NCI-H510A treated with DMSO at 0.1 percent for 48 hours (cell line): Measurements from ENCODE around the gene SMOC1.

ENCODE experiments used
- DNase-seq: peaks from one replicate; lab custom pipeline; 2025; lab: John Stamatoyannopoulos, UW

SMOC1 gene

DNA sequence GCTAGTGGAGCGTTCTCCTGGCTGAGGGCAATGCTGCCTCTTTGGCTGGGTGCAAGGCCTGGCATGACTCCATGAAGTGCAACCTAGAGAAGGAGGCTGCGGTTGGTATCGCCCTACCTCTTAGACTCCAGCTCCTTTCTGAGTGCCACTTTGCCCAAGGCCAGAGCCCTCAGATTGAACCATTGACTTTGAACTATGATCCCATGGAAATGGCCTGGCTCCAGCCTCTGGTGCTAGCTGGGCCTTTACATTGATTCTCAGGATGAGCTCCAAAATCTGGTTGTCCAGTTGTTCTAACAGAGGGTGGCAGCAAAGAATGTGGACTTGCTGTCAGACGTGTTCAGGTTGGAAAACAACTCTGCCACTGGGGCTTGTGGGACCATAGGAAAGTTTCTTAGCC lies 16.1 kb upstream of the SMOC1 start:
- DNase-seq = no peak

DNA sequence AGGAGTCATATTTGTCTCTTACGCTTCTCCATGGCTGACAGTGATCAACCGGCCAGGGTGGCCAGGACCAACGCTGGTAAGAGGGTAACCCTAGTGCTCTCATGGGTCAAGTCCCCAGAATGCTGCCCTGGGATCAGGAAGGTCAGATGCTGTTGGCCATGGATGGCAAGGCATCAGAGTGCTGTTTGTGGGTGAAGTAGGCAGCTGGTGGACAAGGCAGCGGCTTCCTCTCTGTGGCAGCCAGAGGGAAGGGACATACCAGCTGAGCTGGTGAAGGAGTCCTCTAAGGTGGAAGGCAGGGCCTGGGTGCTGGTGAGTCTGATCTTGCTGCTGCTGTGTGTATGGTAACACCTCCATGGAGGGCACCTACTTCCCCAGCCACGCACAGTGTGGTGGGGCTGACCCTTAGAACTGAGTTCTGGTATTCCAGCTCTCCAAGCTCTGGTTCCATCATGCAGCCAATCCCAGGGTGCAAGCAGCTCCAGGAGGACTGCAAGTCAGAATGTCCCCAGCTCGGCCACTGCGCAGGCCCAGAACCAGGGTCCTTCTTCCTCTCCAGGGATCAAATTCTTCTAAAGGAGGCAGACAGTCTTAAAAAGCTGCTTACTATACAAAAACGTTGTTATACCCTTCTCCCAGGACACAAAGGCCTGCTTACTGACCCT lies 13.4 kb upstream of the SMOC1 start:
- no peak for DNase-seq

DNA sequence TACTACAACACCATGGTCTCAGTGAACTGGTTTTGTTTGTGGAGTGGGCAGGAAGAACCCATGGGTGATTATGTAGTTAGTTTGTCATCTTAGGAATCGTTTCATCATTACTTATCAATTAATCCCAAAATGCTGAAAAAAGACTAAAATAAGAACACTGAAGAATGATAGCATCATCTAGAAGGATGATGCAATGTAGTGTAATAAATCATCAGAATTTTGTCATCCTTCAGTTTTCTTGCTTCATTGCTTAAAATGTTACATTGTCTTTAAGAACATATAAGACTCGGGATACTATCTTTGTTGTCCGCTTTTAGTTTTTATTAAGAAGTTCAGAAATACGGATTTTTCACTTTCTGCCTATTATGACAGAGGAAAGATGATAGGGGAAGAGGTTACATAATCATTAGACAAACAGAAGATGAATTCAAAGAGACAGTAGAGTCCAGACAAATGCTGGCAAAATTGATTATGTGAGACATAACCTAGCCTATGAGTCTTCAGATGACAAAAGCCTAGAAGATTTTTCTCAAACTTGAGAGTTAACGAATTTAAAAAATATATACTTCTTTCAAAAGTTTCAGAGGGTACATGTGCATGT lies 10.8 kb upstream of the SMOC1 start:
- DNase-seq = no peak

DNA sequence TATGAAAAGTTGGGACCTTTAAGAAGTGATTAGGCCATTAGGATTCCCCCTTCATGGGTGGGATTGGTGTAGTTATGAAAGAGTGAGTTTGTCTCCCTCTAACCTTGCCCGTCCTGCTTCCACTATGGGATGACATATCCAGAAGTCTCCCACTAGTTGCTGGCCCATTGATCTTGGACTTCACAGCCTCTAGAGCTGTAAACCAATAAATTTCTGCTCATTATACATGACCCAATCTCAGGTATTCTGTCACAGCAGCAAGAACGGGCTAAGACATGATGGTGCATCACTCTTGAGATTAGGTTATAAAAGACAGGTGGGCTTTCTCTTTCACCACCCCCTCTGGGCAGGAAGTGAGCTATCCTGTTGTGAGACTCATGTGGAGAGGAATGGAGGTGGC lies 8.6 kb upstream of the SMOC1 start:
- no peak for DNase-seq

DNA sequence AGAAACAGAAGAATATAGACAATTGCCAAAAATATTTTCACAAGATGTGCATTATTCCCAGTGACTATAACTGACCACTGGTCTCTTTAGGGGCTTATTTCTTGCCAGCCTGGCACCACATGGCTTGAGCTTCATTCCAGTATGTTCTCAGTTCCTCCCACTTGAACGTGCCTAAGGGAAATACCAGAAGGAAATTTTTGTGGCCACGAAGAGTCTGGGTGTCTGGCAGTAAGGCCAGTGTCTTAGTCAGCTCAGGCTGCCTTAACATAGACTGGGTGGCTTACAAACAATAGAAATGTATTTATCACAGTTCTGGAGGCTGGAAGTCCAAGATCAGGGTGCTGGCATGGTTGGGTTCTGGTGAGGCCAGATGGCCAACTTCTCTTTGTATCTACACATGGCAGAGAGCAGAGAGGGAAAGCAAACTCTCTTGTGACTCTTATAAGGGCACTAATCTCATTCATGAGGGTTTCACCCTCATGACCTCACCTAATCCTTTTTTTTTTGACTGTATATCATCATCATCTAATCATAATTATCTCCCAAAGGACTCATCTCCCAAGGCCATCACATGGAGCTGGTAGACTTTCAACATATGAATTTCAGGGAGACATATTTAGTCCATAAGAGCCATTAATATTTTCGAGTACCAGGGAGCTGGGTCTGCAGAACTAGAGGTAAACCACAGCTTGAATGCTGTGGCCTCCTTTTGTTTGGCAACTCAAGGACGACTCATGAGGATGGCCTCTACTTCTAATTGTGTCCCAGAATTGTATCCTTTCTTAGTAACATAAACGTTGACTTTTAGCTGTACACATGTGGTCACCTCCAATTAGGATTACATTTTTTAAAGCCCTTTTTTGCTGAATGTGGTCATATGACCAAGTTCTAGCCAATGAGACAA lies 5.1 kb upstream of the SMOC1 start:
- DNase-seq = no peak

DNA sequence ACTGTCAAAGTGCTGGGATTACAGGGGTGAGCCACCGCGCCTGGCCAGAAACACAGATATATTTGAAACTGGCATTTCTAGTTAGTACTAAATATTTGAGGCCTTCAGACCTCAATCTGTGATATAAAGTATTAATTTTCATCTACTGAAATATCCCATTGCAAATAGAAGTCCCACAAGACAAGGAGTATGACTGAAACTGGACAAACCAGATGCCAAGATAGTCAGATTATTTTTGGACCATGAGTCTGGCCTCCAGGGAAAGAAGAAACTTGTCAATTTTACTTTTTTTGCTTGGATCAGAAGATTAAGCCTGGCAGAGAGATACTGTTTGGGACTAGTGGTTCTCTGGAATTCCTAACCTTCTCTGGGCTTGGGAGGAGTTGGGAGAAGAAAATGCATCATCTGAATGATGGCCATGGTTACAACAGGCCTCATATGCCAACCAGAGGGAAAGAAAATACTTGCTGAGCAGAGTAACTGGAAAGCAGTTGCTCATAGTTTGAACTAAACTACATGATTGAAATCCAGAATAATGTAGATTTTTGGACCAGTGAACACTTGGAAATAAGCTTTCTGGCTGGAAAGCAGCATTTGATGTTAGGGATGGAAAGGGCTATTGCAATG lies 2.9 kb upstream of the SMOC1 start:
- no peak for DNase-seq

DNA sequence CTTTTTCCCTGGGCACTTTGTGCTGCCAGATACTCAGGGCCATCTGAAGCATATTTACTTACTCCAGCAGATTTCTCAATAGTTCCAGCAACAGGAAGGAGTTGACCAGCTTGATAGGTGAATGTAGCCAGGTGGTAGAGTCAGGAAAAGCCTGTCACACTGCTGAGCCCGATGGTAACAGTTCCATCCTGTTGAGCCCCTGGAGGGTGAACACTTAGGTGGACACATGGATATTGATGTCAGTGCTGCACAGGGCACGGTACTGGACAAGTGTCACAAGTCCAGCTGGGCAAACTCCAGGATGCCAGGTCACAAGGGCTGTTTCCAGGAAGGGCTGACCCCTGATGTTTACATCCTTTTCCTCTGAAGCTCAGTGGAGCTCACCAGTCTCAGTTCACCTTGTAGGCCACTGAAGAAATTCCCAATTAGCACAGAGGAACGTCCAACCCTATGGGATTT lies 2.3 kb upstream of the SMOC1 start:
- DNase-seq = peak; percentile 58

DNA sequence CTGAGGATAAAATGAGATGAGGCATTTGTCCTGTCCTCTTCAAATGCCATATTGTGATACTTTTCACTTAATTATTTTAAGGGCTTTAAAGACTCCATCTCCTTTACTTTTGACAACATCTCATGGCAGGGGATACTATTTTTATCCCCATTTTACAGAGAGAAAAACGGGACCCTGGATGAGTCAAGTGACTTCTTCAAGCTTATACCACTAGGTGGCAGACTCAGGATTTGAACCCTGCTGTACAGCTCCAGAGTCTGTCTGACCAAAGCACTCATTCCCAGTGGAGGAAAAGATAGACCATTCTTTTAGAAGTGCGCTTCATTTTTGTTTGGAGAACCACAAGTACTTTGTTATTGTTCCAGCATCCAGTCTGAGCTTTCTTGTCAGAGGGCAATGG lies 1.7 kb upstream of the SMOC1 start:
- peak; percentile 57 for DNase-seq

DNA sequence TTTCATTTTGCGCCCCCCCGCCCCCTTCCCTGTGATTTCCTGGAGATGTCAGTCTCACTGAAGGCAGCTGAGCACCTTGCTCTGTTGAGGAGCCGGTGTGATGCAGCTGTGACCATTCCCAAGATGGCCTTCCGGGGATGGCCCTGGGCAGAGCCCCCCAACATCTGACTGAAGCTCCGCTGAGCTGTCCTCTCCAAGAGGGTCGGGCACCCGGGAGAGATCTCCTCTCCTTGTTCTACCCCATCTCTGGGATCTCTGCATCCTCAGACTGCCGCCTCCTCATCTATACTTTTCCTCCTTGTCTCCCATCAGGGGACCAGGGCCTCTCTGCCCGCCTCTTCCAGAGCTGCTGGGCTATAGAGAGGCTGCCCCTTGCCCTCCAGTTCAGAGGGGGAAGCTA lies 965 bp upstream of the SMOC1 start:
- DNase-seq = no peak

DNA sequence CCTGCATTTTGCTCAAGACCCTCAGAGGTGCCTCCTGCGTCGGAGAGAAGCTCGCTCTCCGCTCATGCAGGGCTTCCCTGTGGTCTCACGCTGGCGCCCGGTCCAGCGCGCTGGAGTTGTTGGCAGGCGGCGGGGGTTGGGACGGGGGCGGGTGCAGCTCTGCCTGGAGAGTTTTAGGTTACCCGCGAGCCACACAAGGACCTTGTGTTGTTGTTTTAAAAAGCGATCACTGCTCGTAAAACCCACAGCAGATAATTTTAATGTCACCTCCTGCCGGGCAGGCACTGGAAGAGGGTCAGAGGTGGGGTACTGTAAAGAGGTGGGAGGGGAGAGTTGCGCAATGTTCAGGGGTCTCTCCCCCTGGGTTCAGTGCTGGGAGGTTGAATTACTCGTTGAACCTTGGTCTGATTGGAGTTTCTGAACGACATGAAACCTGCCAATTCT lies 850 bp downstream of the SMOC1 start:
- DNase-seq = peak; percentile 7

DNA sequence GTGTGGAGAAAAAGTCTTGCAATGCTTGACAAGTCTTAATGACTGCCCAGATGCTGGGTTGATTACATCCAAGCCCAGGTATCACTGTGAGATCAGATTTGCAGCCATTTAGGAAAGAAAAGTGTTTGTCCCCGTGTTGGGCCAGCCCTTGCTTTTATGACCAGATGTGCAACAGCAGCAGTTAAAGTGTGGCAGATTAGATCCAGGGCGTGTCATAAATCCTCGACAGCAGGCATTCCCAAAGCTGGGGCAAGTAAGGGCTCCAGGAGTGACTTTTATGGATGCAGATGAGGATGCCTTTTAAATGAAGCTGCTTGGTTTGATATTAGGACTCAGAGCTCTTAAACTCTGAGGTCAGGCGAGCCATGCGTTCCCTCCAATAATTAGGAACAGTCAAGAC lies 1.7 kb downstream of the SMOC1 start:
- no peak for DNase-seq

DNA sequence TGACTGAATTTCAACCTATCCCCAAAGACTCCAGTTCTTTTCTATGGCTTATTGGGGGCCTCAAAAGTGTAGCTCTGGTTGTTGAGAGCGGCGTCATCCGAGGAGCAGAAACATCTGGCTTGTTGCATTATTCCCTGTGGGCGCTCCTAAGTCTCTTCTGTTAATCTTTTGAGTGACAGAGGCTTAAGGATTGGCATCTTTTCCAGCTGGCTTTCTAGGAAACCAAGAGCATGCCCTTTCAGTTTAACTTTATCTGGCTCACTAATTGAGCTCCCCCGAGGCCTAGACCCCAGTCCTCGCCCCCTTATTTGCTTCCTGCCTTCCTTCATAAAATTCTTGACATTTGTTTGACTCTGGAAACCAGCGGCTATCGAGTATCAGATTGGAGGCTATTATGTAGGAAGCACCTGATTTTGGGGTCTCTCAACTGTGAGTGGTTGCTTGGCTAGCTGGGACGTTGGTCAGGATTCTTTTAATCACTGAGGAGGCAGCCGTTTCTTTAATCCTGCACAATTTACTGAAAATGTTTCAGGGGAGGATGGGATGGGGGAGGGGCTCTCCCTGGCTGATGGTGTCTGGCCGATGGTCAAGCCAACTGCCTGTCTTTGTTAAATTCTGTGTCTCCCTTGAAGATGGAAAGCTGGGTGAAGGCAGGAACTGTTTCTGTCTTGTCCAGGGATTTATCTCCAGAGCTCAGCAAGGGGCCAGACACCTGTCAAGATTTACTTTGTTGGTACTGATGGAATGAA lies 3.1 kb downstream of the SMOC1 start:
- no peak for DNase-seq

DNA sequence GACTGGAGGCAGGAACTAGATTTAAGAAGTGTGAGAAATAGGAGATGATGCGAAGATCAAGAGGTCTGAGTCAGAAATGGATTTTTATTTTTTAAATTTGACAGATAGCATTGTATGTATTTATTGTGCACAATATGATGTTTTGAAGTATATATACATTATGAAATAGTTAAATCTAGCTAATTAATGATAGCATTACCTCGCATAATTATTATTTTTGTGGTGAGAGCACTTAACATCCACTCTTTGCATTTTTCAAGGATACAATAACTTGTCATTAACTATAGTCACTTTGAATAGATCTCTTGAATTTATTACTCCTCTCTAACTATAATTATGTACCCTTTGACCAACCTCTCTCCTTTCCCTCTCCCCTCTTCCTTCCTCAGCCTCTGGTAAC lies 3.7 kb downstream of the SMOC1 start:
- no peak for DNase-seq

DNA sequence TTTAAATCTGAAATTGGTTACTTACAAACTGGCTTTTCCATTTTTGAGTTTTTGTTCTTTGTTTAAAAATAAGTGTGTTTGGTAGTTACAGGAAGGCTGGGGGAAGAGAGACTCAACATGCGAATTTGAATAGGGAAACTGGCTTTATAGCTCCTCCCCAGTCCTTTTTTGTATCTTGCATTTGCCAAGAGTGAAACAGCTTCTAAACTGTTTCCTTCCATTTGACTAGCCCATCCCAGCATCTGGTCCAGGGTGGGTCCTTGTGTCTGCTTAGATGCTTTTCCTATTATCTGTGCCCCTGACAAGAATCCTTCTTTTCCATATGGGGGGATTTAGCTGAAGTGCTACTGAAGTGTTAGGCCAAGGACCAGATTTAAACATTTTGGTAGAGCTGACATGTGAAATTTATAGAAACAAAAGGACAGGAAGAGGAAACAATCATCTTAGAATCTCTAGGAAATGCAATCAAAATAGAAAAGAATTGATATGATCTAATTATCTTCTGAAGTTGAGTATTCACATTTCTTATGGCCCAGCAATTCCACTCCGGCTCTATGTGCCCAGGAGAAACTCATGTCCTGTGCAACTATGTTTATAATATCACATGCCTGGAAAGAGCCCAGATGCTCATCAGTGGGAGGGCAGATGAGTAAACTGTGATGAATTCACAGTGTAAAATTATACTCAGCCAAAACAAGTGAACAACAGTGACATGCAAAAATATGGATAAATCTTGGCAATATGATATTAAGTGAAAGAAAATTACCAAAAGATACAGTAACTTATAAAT lies 7.4 kb downstream of the SMOC1 start:
- no peak for DNase-seq

DNA sequence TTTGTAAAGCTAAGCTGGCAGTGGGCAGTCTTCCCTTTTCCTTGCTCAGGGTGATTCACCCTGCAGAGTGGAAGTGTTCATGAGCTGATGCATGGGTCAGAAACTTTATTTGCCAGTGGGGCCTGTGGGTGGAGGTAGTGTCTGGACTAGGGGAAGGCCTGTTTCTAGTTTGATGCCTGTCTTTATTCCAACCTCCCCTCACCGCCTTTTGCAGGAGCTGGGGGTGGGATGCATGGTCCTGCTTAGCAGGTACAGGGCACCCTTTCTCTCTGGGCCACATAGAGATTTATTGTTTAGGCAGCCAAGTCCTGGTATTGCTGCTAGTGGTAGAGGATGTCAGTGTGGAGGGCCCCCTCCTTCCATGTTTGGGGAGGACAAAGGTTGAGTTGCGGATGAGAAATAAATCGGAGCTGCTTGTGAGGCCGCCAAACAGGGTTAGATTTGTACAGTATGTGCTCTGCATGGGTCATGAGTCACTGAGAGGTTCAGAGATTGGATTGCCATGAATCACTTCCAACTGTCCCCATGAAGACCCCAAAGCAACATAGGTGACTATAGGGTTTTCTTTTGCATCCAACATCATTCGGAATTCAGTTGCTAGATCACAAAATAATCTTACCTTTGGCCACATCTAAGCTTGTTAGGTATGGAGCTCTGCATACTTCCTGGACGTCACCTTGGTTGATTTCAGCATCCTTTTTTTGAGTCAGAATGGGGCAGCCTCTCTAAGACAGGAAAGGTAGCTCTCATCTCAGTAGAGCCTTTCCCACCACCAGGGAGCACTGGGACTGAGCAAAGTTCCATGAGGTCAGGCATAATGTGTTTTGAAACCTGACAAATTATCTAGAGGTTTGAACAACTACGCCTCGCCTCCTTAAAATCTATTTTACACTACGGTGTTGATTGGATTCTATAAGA lies 8.8 kb downstream of the SMOC1 start:
- DNase-seq = no peak

DNA sequence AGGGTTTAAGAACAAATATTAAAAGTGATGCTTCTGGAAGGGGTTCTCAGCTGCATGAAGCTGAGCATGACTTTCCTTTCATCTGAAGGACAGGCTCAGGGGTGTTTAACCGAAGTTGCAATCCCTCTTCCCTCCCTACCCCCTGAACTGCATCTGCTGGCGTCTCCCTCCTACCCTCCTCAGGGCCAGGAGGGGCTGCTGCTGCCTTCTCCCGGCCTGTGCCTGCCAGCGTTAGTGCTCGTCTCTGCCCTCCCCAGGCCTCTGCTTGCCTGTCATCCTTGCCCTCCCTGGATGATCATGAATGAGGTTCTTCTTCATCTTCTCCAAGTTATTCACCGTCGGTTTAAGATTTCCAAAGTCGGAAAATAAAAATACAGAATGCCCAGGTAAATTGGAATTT lies 12.2 kb downstream of the SMOC1 start:
- DNase-seq = no peak

DNA sequence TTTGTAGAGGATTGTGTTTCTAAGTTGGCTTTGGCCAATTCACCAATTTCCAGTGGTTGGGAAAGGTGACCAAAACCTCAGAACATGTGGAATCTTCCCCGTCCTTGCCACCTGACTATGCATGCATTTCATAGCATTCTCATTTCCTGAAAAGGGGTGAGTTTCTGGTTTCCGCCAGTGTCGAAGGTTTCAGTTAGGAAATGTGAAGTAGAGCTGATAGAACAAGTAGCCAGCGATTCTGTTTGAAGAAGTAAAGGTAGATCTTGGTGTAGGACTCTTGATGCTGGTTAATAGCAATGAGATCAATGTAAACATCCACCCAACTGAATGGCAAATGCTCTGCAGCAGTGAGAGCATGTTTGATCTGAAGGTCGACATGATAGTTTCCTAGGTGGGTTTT lies 15.9 kb downstream of the SMOC1 start:
- DNase-seq = no peak

DNA sequence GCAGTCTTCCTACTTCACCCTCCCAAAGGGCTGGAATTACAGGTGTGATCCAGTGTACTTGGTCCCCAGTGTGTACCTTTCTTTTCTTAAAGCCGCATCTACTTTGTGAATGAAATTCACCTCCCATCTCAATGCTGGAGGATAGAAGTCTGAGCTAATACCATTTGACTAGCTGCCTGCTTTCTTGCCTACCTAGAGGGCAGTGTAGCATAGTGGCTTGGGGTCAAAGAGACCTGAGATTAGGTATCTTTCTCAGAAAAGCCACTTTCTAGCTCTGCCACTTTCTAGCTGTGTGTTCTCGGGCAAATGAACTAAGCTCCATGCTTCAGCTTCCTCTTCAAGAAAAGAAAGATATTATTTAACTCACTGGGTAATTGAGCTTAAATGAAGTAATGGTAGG lies 16.9 kb downstream of the SMOC1 start:
- no peak for DNase-seq

DNA sequence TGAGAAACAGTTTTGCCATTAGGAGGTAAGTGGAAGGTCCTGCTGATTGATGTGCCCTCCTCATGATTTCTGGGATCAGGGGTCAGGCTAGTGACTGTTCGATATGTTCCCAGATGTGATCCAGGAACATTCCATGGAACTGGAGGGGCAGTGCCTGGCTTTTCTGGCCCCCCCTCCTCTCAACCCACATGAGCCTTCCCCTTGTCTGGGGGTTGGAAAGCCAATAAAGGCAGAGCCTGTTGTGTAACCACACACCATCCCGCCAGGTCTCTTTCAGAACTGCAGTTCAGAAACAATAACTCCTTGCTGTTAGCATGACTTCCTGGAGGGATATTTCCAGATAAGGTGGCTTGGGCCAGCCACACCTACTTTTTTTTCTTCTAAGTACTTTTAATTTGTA lies 17.8 kb downstream of the SMOC1 start:
- DNase-seq = no peak

DNA sequence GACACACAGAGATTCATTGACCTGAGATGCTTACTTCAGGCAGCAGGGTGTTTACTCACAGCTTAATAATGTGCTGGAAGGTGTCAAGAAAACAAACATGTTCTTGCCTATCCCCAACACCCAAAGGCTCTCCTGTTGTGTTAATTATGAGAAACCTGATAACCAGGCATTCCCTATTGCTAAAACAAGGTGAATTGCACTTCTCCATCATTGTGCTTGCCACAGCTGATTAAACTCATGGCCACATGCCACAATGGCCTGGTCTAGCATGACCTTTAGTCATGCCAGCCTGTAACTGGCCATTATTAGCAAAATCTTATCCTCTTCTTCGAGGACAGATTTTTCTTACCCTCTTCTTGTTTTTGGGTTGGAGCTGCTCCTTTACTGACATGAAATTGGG lies 21.4 kb downstream of the SMOC1 start:
- no peak for DNase-seq
